WTC11 (cell line): ENCODE measurements around the gene LRRC1. TPM values are rescaled to one million over a fixed set of nuclear protein-coding genes. Genes with fewer than 3 reads are reported as not detected.

Experiments used
- ATAC-seq: fragments of 200-7000 bp; cut with Tn5 transposase; 2 replicates; pipeline ENCODE4 v1.10.0; 2021; ENCODE audit warnings: mild to moderate bottlenecking, moderate library complexity
- CTCF ChIA-PET: fragments of 300-600 bp; sonication (Branson Sonifier 250); formaldehyde crosslinking; loops from one replicate; lab custom pipeline; 2021; ENCODE audit warnings: antibody characterized with exemption; lab: Charles Lee
- POLR2A ChIA-PET: fragments of 350-600 bp; sonication (Branson Sonifier 250); formaldehyde crosslinking; loops from one replicate; lab custom pipeline; 2021; ENCODE audit warnings: antibody characterized with exemption; lab: Charles Lee
- DNase-seq: peaks from one replicate; pipeline ENCODE4 v3.0.0; 2021; ENCODE audit warnings: low spot score
- H3K27ac Mint-ChIP-seq: 2 replicates; pipeline ENCODE4 v1.8.0; 2021; ENCODE audit warnings: mixed read lengths
- H3K27me3 Mint-ChIP-seq: 2 replicates; pipeline ENCODE4 v1.8.0; 2021; ENCODE audit warnings: low read depth, mild to moderate bottlenecking, moderate library complexity, mixed read lengths
- H3K36me3 Mint-ChIP-seq: 2 replicates; pipeline ENCODE4 v1.8.0; 2021; ENCODE audit warnings: mixed read lengths
- H3K4me1 Mint-ChIP-seq: 2 replicates; pipeline ENCODE4 v1.8.0; 2022; ENCODE audit warnings: mixed read lengths
- H3K4me3 Mint-ChIP-seq: 2 replicates; pipeline ENCODE4 v1.8.0; 2021; ENCODE audit warnings: mild to moderate bottlenecking, moderate library complexity, mixed read lengths
- H3K9me3 Mint-ChIP-seq: 2 replicates; pipeline ENCODE4 v1.8.0; 2021; ENCODE audit warnings: mixed read lengths
- AFF4 ChIP-seq: sonication (generic); formaldehyde crosslinking; IDR thresholded peaks from 2 replicates; pipeline ENCODE4 v1.8.1; 2023; ENCODE audit warnings: mild to moderate bottlenecking, missing genetic modification reagents, borderline replicate concordance
- AR ChIP-seq: fragments of 250-450 bp; sonication (Bioruptor Pico); IDR thresholded peaks from 2 replicates; pipeline ENCODE4 v1.9.0; 2021; ENCODE audit warnings: mild to moderate bottlenecking
- CBFB ChIP-seq: sonication (generic); formaldehyde crosslinking; IDR thresholded peaks from 2 replicates; pipeline ENCODE4 v1.8.1; 2022; ENCODE audit warnings: mild to moderate bottlenecking, low read depth, missing genetic modification reagents
- CDX4 ChIP-seq: fragments of 250-450 bp; sonication (Bioruptor Pico); IDR thresholded peaks from 2 replicates; pipeline ENCODE4 v1.9.0; 2021; ENCODE audit warnings: moderate library complexity, mild to moderate bottlenecking, inconsistent platforms, borderline replicate concordance
- E2F5 ChIP-seq: sonication (generic); formaldehyde crosslinking; IDR thresholded peaks from 2 replicates; pipeline ENCODE4 v1.8.1; 2022; ENCODE audit warnings: mild to moderate bottlenecking, moderate library complexity, missing genetic modification reagents
- FOXJ3 ChIP-seq: sonication (generic); formaldehyde crosslinking; IDR thresholded peaks from 2 replicates; pipeline ENCODE4 v1.9.0; 2021; ENCODE audit warnings: missing genetic modification reagents, mild to moderate bottlenecking, borderline replicate concordance
- FOXP1 ChIP-seq: sonication (generic); formaldehyde crosslinking; IDR thresholded peaks from 2 replicates; pipeline ENCODE4 v1.8.0; 2022; ENCODE audit warnings: missing genetic modification reagents, mild to moderate bottlenecking, moderate library complexity, borderline replicate concordance
- KAT7 ChIP-seq: sonication (generic); formaldehyde crosslinking; IDR thresholded peaks from 2 replicates; pipeline ENCODE4 v1.8.1; 2023; ENCODE audit warnings: missing genetic modification reagents, mild to moderate bottlenecking, borderline replicate concordance
- NFE2L1 ChIP-seq: sonication (generic); formaldehyde crosslinking; IDR thresholded peaks from 2 replicates; pipeline ENCODE4 v1.8.1; 2023; ENCODE audit warnings: missing genetic modification reagents
- NFYB ChIP-seq: sonication (generic); formaldehyde crosslinking; conservative IDR thresholded peaks from 2 replicates; pipeline ENCODE4 v1.8.0; 2022; ENCODE audit warnings: low read depth, missing genetic modification reagents
- NR1H2 ChIP-seq: sonication (generic); formaldehyde crosslinking; IDR thresholded peaks from 2 replicates; pipeline ENCODE4 v1.9.0; 2021; ENCODE audit warnings: mild to moderate bottlenecking, moderate library complexity, missing genetic modification reagents
- SP1 ChIP-seq: sonication (generic); formaldehyde crosslinking; conservative IDR thresholded peaks from 2 replicates; pipeline ENCODE4 v1.8.1; 2022; ENCODE audit warnings: missing genetic modification reagents
- TEAD4 ChIP-seq: sonication (generic); formaldehyde crosslinking; IDR thresholded peaks from 2 replicates; pipeline ENCODE4 v1.8.0; 2022; ENCODE audit warnings: mild to moderate bottlenecking, missing genetic modification reagents
- TP53 ChIP-seq: sonication (generic); formaldehyde crosslinking; IDR thresholded peaks from 2 replicates; pipeline ENCODE4 v1.8.1; 2023; ENCODE audit warnings: mild to moderate bottlenecking, missing genetic modification reagents
- ZBTB21 ChIP-seq: sonication (generic); formaldehyde crosslinking; IDR thresholded peaks from 2 replicates; pipeline ENCODE4 v1.8.1; 2023; ENCODE audit warnings: mild to moderate bottlenecking, missing genetic modification reagents, borderline replicate concordance
- ZNF121 ChIP-seq: sonication (generic); formaldehyde crosslinking; IDR thresholded peaks from 2 replicates; pipeline ENCODE4 v1.8.0; 2023; ENCODE audit warnings: missing genetic modification reagents
- ZNF219 ChIP-seq: sonication (generic); formaldehyde crosslinking; IDR thresholded peaks from 2 replicates; pipeline ENCODE4 v1.8.0; 2023; ENCODE audit warnings: missing genetic modification reagents, mild to moderate bottlenecking, borderline replicate concordance
- ZNF232 ChIP-seq: sonication (generic); formaldehyde crosslinking; IDR thresholded peaks from 2 replicates; pipeline ENCODE4 v1.8.0; 2022; ENCODE audit warnings: mild to moderate bottlenecking, missing genetic modification reagents
- ZNF263 ChIP-seq: sonication (generic); formaldehyde crosslinking; IDR thresholded peaks from 2 replicates; pipeline ENCODE4 v1.8.1; 2022; ENCODE audit warnings: low read depth, mild to moderate bottlenecking, moderate library complexity, missing genetic modification reagents
- total RNA-seq: library from RNA; stranded (reverse); gene quantifications from 3 replicates; pipeline ENCODE4 v1.2.3, GENCODE V29; 2021
- TF ChIP-seq, protein P1 (sequence below): sonication (generic); formaldehyde crosslinking; IDR thresholded peaks from 2 replicates; pipeline ENCODE4 v1.8.0; 2022; ENCODE audit warnings: mild to moderate bottlenecking, missing genetic modification reagents
- TF ChIP-seq, protein P2 (sequence below): sonication (generic); formaldehyde crosslinking; IDR thresholded peaks from 2 replicates; pipeline ENCODE4 v1.8.1; 2022; ENCODE audit warnings: low read depth, missing genetic modification reagents, borderline replicate concordance
- TF ChIP-seq, protein P3 (sequence below): sonication (generic); formaldehyde crosslinking; IDR thresholded peaks from 2 replicates; pipeline ENCODE4 v1.8.0; 2022; ENCODE audit warnings: mild to moderate bottlenecking, missing genetic modification reagents
- TF ChIP-seq, protein P4 (sequence below): fragments of 250-450 bp; sonication (Bioruptor Pico); conservative IDR thresholded peaks from 2 replicates; pipeline ENCODE4 v1.9.0; 2021; ENCODE audit warnings: mild to moderate bottlenecking

LRRC1 gene
- total RNA-seq, 1 experiment from 2014 or later = 12.7 TPM

- ChIA-PET POLR2A (no interaction called here), CTCF (interaction anchor here (1.6 to 2.7 kb wide), 2 partner anchors 24 to 204 kb away, joined by 3 to 15 read pairs; no protein-coding TSS in a partner anchor)
- TF ChIP-seq ZBTB21 (CRISPR knock-in tag) (no peak), ZNF121 (CRISPR knock-in tag) (no peak), NR1H2 (CRISPR knock-in tag) (no peak), AFF4 (CRISPR knock-in tag) (no peak), TEAD4 (CRISPR knock-in tag) (no peak), FOXJ3 (CRISPR knock-in tag) (no peak), NFYB (CRISPR knock-in tag) (no peak), CDX4 (no peak), CBFB (no peak), ZNF263 (CRISPR knock-in tag) (no peak), TP53 (CRISPR knock-in tag) (no peak), SP1 (CRISPR knock-in tag) (no peak), FOXP1 (CRISPR knock-in tag) (no peak)
- TF ChIP-seq, protein P1, sequence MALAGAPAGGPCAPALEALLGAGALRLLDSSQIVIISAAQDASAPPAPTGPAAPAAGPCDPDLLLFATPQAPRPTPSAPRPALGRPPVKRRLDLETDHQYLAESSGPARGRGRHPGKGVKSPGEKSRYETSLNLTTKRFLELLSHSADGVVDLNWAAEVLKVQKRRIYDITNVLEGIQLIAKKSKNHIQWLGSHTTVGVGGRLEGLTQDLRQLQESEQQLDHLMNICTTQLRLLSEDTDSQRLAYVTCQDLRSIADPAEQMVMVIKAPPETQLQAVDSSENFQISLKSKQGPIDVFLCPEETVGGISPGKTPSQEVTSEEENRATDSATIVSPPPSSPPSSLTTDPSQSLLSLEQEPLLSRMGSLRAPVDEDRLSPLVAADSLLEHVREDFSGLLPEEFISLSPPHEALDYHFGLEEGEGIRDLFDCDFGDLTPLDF (CRISPR knock-in tag) = no peak
- TF ChIP-seq, protein P2, sequence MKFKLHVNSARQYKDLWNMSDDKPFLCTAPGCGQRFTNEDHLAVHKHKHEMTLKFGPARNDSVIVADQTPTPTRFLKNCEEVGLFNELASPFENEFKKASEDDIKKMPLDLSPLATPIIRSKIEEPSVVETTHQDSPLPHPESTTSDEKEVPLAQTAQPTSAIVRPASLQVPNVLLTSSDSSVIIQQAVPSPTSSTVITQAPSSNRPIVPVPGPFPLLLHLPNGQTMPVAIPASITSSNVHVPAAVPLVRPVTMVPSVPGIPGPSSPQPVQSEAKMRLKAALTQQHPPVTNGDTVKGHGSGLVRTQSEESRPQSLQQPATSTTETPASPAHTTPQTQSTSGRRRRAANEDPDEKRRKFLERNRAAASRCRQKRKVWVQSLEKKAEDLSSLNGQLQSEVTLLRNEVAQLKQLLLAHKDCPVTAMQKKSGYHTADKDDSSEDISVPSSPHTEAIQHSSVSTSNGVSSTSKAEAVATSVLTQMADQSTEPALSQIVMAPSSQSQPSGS (CRISPR knock-in tag) = no peak
- TF ChIP-seq, protein P3, sequence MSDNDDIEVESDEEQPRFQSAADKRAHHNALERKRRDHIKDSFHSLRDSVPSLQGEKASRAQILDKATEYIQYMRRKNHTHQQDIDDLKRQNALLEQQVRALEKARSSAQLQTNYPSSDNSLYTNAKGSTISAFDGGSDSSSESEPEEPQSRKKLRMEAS (CRISPR knock-in tag) = no peak
- H3K9me3 Mint-ChIP-seq = no peaks in the 10 kb centered on the region
- H3K27ac Mint-ChIP-seq = no peak overlapping the region
- H3K27me3 Mint-ChIP-seq = no peaks in the 10 kb centered on the region
- no peak for DNase-seq
- no peaks in the 10 kb centered on the region for H3K36me3 Mint-ChIP-seq
- no peak for ATAC-seq
- H3K4me3 Mint-ChIP-seq = no peak overlapping the region
- H3K4me1 Mint-ChIP-seq = peaks cover 3% of the 10 kb centered on the region; the same call in 1 of the 2 replicates
These were observed 42.4 kb upstream of the LRRC1 start for GRCh38 chr6:53752440-53752839.

GRCh38 chr6:53752856-53753255, 41.9 kb upstream of the LRRC1 start:
- Mint-ChIP-seq H3K4me3 (no peak overlapping the region), H3K36me3 (no peaks in the 10 kb centered on the region), H3K27ac (no peak overlapping the region), H3K27me3 (no peaks in the 10 kb centered on the region), H3K4me1 (peaks cover 3% of the 10 kb centered on the region; the same call in 1 of the 2 replicates), H3K9me3 (no peaks in the 10 kb centered on the region)
- ChIA-PET POLR2A (no interaction called here), CTCF (interaction anchor here (1.6 to 2.7 kb wide), 2 partner anchors 24 to 203 kb away, joined by 3 to 15 read pairs; no protein-coding TSS in a partner anchor)
- DNase-seq (no peak), ATAC-seq (no peak)
- TF ChIP-seq NFE2L1 (CRISPR knock-in tag) (no peak), E2F5 (CRISPR knock-in tag) (no peak), ZNF219 (CRISPR knock-in tag) (no peak), CBFB (no peak), AR (no peak), ZNF232 (no peak), KAT7 (CRISPR knock-in tag) (no peak)
- TF ChIP-seq, protein P4, sequence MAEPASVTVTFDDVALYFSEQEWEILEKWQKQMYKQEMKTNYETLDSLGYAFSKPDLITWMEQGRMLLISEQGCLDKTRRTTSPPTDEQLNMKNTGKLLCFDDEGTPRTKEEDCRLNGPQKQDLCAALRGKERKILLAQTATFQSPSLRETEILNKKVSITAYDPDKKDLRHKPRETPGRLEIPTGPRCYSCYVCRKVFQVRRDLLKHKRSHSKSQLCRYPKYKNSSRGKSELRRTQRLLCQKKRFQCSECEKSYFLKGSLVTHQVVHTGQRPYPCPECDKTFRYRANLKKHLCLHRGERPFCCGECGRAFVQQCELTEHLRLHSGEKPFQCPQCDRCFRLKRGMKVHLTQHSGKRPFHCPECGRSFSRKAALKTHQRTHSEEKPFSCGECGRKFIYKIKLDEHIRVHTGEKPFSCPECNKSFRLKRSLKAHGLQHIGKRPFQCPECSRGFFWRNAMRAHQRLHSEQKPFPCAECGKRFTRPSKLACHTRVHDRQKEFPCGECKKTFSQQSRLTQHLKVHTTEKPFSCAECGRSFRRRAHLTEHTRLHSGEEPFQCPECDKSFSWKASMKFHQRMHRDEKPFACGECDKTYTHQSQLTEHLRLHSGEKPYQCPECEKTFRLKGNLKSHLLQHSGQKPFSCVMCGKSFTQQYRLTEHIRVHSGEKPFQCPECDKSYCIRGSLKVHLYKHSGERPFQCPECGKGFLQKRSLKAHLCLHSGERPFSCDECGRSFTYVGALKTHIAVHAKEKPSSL = no peak
